Keratinocyte (primary cell): ENCODE measurements around the gene SGCG. TPM values are rescaled to one million over a fixed set of nuclear protein-coding genes. Genes with fewer than 3 reads are reported as not detected.

ENCODE experiments used
- DNase-seq: peaks from one replicate; pipeline ENCODE4 v3.0.0-alpha.2; 2011; ENCODE audit warnings: low read depth, missing footprints, low spot score
- FAIRE-seq: peaks from 2 replicates; lab custom pipeline; 2011; peaks lifted over from hg19 to GRCh38; lab: Jason Lieb, UNC
- H2AFZ ChIP-seq: 2 replicates; pipeline ENCODE4 v1.6.0; 2012; ENCODE audit warnings: low read length, control low read depth, inconsistent platforms; ENCODE audit not compliant: control insufficient read depth
- H3K27ac ChIP-seq: 2 replicates; pipeline ENCODE4 v1.5.1; 2011; ENCODE audit warnings: low read length; ENCODE audit not compliant: control insufficient read depth, insufficient read depth
- H3K27me3 ChIP-seq: 3 replicates; pipeline ENCODE4 v1.6.0; 2011; ENCODE audit warnings: low read length; ENCODE audit not compliant: control insufficient read depth, insufficient read depth; ENCODE audit errors: extremely low read depth
- H3K36me3 ChIP-seq, 2 experiments: 2 replicates in 1 of 2; 3 replicates in 1 of 2; pipeline ENCODE4 v1.5.1; 2011; ENCODE audit warnings: low read length in 2 of 2, mild to moderate bottlenecking in 1 of 2; ENCODE audit not compliant: control insufficient read depth in 2 of 2, insufficient read depth in 2 of 2; ENCODE audit errors: extremely low read depth in 1 of 2
- H3K4me1 ChIP-seq: 3 replicates; pipeline ENCODE4 v1.5.1; 2011; ENCODE audit warnings: low read length; ENCODE audit not compliant: control insufficient read depth, insufficient read depth; ENCODE audit errors: extremely low read depth
- H3K4me2 ChIP-seq: 3 replicates; pipeline ENCODE4 v1.6.0; 2011; ENCODE audit warnings: low read depth, low read length; ENCODE audit not compliant: control insufficient read depth, insufficient read depth; ENCODE audit errors: extremely low read depth
- H3K4me3 ChIP-seq, 3 experiments: fragments of 200-600 bp in 1 of 3; sonication (generic) in 1 of 3; 2 replicates in 2 of 3; 3 replicates in 1 of 3; pipeline ENCODE4 v1.5.1; 2011 to 2016; ENCODE audit warnings: low read length in 3 of 3, mild to moderate bottlenecking in 3 of 3, control low read depth in 2 of 3, inconsistent platforms in 1 of 3, low read depth in 1 of 3, mixed read lengths in 1 of 3, mixed run types in 1 of 3, moderate library complexity in 1 of 3; ENCODE audit not compliant: control insufficient read depth in 2 of 3, insufficient read depth in 2 of 3; ENCODE audit errors: extremely low read depth in 1 of 3
- H3K79me2 ChIP-seq: 2 replicates; pipeline ENCODE4 v1.6.0; 2012; ENCODE audit warnings: low read length; ENCODE audit not compliant: control insufficient read depth, insufficient read depth
- H3K9ac ChIP-seq: 3 replicates; pipeline ENCODE4 v1.6.0; 2011; ENCODE audit warnings: low read length; ENCODE audit not compliant: control insufficient read depth, insufficient read depth; ENCODE audit errors: extremely low read depth
- H3K9me1 ChIP-seq: 3 replicates; pipeline ENCODE4 v1.6.0; 2011; ENCODE audit warnings: low read length; ENCODE audit not compliant: control insufficient read depth, insufficient read depth; ENCODE audit errors: extremely low read depth
- H3K9me3 ChIP-seq: 2 replicates; pipeline ENCODE4 v1.5.1; 2012; ENCODE audit warnings: low read depth, low read length; ENCODE audit not compliant: control insufficient read depth
- H4K20me1 ChIP-seq: 3 replicates; pipeline ENCODE4 v1.6.0; 2011; ENCODE audit warnings: low read length; ENCODE audit not compliant: control insufficient read depth, insufficient read depth; ENCODE audit errors: extremely low read depth
- EZH2 ChIP-seq: IDR thresholded peaks from one replicate; pipeline ENCODE4 v1.6.1; 2012; ENCODE audit warnings: inconsistent platforms, mild to moderate bottlenecking, low read length, moderate library complexity
- dilution Hi-C: fragments of 300-500 bp; cut with MboI; formaldehyde crosslinking; loops from one replicate; pipeline ENCODE4 v1.7.0; 2020; ENCODE audit warnings: low sequenced_read_pairs; ENCODE audit not compliant: extremely low pct_ligation_motif_present
- polyA plus RNA-seq, 5 experiments: library from polyadenylated mRNA; depleted of rRNA in 3 of 5; stranded (reverse) in 3 of 5; stranded (forward) in 1 of 5; unstranded in 1 of 5; fragments of >200 nt; gene quantifications; 1 replicate in 1 of 5; 2 replicates in 3 of 5; 3 replicates in 1 of 5; pipeline versions ENCODE4 v1.2.1 to v1.2.3, GENCODE V29; 2011 to 2012; ENCODE audit warnings: missing spikeins in 2 of 5, low read depth in 1 of 5, low replicate concordance in 1 of 5
- TF ChIP-seq, protein P1 (sequence below), 3 experiments: IDR thresholded peaks in 1 of 3; conservative IDR thresholded peaks in 1 of 3; optimal IDR thresholded peaks in 1 of 3; 2 replicates in 2 of 3; 3 replicates in 1 of 3; pipeline versions ENCODE3 to v1.5.1; 2011; ENCODE audit warnings: low read length in 3 of 3, mild to moderate bottlenecking in 3 of 3, moderate library complexity in 2 of 3, control low read depth in 1 of 3, inconsistent platforms in 1 of 3; ENCODE audit not compliant: insufficient read depth in 2 of 3; ENCODE audit errors: extremely low read depth in 1 of 3

The SGCG gene
- polyA plus RNA-seq, 1 donor (not counting 4 experiments of a cell fraction or from before 2014, with no cell fraction given), result not detected

DNA sequence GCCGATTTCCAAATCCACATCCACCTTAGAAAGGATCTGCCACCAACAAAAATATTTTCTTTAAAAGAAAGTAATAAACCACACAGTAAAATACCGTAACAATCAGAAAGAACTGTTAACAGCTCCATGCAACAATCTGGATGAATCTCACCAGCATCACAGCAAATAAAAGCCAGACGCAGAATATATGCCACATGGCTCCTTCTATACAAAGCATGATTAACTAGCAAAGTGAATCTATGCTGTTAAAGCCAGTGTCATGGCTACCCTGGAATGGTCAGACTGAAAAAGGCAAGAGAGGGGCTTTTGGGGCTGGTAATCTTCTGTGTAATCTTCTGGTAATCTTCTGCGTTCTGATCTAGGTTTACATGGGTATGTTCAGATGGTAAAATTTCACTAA lies 171.4 kb downstream of the SGCG start:
- Histone ChIP-seq H3K9me3 (no peaks in the 10 kb centered on the region), H2AFZ (no peak overlapping the region), H3K27ac (no peak overlapping the region), H3K4me1 (peaks cover 2% of the 10 kb centered on the region), H3K36me3 (peaks cover 13 to 32% of the 10 kb centered on the region in 2 experiments), H3K27me3 (no peaks in the 10 kb centered on the region), H3K9ac (no peak overlapping the region), H3K79me2 (peaks cover 11% of the 10 kb centered on the region), H3K4me3 (no peak overlapping the region), H3K4me2 (no peak overlapping the region), H3K9me1 (no peaks in the 10 kb centered on the region), H4K20me1 (no peaks in the 10 kb centered on the region)
- FAIRE-seq, result no peak
- DNase-seq, result no peak
- dilution Hi-C loops, result no loop called here
- no peak for TF ChIP-seq EZH2
- TF ChIP-seq, protein P1, sequence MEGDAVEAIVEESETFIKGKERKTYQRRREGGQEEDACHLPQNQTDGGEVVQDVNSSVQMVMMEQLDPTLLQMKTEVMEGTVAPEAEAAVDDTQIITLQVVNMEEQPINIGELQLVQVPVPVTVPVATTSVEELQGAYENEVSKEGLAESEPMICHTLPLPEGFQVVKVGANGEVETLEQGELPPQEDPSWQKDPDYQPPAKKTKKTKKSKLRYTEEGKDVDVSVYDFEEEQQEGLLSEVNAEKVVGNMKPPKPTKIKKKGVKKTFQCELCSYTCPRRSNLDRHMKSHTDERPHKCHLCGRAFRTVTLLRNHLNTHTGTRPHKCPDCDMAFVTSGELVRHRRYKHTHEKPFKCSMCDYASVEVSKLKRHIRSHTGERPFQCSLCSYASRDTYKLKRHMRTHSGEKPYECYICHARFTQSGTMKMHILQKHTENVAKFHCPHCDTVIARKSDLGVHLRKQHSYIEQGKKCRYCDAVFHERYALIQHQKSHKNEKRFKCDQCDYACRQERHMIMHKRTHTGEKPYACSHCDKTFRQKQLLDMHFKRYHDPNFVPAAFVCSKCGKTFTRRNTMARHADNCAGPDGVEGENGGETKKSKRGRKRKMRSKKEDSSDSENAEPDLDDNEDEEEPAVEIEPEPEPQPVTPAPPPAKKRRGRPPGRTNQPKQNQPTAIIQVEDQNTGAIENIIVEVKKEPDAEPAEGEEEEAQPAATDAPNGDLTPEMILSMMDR (optimal IDR thresholded peaks at IDR 0.05 in 1 of 3, IDR thresholded peaks at IDR 0.05 in 1 of 3, conservative IDR thresholded peaks at IDR 0.05 in 1 of 3; ENCODE audit: extremely low read depth in 1 of 3, insufficient read depth in 2 of 3, low read length in 3 of 3), result no peak

DNA sequence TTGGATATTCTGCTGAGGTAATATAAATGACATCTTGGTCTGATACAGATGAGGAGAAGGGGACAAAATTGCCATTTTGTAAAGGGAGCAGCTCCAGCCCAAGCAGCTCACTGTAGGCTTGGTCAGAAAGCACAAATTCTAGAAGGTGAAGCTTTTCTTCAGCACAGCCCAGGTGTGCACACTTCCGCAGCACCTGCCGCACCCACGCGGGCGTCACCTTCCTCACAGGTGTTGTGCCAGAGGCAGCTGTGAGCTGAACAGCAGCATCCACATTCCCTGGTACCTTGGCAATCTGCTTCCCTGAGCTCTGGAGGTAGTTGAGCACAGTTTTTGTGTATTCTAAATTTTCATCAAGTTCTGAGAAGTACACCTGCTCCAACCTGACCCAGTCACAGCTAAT lies 173.7 kb downstream of the SGCG start:
- no peak for FAIRE-seq
- Histone ChIP-seq H3K9ac (no peak overlapping the region), H3K27me3 (no peaks in the 10 kb centered on the region), H3K36me3 (peaks cover 10 to 36% of the 10 kb centered on the region in 2 experiments), H3K27ac (no peak overlapping the region), H3K9me1 (no peaks in the 10 kb centered on the region), H2AFZ (no peak overlapping the region), H3K4me2 (no peak overlapping the region), H3K4me3 (no peak overlapping the region), H4K20me1 (no peaks in the 10 kb centered on the region), H3K79me2 (peaks cover 4% of the 10 kb centered on the region), H3K4me1 (peaks cover 2% of the 10 kb centered on the region), H3K9me3 (no peaks in the 10 kb centered on the region)
- dilution Hi-C loops, result no loop called here
- TF ChIP-seq EZH2, result no peak
- TF ChIP-seq, protein P1 (optimal IDR thresholded peaks at IDR 0.05 in 1 of 3, IDR thresholded peaks at IDR 0.05 in 1 of 3, conservative IDR thresholded peaks at IDR 0.05 in 1 of 3; ENCODE audit: extremely low read depth in 1 of 3, insufficient read depth in 2 of 3, low read length in 3 of 3), result no peak
- no peak for DNase-seq
